GM10248 (cell line): ENCODE measurements around the gene NT5DC1.

ENCODE experiments used
- CTCF ChIA-PET: fragments of 300-600 bp; sonication (Branson Sonifier 250); formaldehyde crosslinking; extraction: SDS; loops from one replicate; lab custom pipeline; 2021; ENCODE audit warnings: antibody characterized with exemption; lab: Yijun Ruan, JAX
- POLR2A ChIA-PET: fragments of 350-650 bp; sonication (Branson Sonifier 250); formaldehyde crosslinking; extraction: SDS; loops from one replicate; lab custom pipeline; 2020; ENCODE audit warnings: antibody characterized with exemption; lab: Yijun Ruan, JAX
- DNase-seq: peaks from one replicate; pipeline ENCODE4 v3.0.0; 2012; ENCODE audit errors: extremely low spot score
- TF ChIP-seq, protein P1 (sequence below): IDR thresholded peaks from 2 replicates; pipeline ENCODE4 v1.5.1; 2012; ENCODE audit warnings: mild to moderate bottlenecking, low read depth; ENCODE audit errors: extremely low read depth, missing control alignments, control extremely low read depth

NT5DC1 gene

DNA sequence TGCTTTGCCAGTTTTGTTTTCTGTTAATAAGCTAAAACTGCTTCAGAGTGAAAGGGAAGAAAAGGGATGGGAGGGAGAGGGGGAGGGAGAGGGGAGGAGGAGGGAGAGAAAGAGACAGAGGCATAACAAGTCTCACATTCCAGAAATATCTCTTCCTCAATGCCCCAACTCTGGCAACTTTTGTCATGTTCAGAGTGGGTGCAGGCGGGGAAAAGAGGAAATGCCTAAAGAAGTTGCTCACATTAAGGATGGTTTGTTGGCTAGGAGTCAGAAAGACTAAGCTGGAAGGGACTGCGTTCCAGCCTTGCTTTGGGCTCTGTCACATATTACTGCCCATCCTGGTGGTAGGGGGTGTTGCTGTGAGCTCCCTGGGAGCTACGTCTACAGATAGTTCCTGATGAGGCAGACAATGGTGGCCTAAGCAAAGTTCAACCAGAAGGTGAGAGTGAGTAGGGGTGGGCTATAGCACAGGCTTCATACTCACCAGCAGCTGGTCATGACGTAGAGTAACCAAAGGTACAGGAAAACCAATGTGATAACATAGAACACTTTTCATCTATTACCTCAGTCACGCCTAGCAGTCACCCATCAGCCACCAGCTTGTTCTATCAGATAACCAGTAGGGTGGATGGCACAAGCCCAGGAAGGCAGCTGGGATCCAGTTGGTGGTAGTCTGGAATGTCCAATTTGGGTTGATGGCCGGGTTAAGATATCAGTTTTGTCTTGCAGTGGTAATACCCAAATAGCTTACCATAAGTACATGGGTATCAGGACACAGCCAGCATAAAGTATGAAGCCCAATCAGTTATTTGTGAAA is 151.1 kb downstream of the NT5DC1 start:
- ChIA-PET POLR2A (no interaction called here), CTCF (interaction anchor here (1.1 to 2.2 kb wide), 5 partner anchors 10 to 41 kb away, joined by 3 to 10 read pairs (median 6); no protein-coding TSS in a partner anchor)
- TF ChIP-seq, protein P1, sequence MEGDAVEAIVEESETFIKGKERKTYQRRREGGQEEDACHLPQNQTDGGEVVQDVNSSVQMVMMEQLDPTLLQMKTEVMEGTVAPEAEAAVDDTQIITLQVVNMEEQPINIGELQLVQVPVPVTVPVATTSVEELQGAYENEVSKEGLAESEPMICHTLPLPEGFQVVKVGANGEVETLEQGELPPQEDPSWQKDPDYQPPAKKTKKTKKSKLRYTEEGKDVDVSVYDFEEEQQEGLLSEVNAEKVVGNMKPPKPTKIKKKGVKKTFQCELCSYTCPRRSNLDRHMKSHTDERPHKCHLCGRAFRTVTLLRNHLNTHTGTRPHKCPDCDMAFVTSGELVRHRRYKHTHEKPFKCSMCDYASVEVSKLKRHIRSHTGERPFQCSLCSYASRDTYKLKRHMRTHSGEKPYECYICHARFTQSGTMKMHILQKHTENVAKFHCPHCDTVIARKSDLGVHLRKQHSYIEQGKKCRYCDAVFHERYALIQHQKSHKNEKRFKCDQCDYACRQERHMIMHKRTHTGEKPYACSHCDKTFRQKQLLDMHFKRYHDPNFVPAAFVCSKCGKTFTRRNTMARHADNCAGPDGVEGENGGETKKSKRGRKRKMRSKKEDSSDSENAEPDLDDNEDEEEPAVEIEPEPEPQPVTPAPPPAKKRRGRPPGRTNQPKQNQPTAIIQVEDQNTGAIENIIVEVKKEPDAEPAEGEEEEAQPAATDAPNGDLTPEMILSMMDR, result no peak
- no peak for DNase-seq

DNA sequence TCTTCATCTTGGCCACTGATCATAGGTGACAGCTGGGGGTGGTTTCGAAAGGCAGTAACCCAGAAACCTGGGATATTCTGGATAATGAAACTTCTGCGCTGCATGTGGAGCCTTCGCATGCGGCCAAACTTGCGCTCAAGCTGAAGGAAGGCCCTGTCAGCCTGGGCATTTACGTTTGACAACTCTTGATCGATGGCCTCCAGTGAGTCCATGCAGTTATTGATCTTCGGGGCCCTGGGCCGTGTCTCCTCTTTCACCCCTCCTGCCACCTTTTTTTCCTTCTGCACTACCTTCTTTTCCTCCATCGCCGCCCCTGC is 152.5 kb downstream of the NT5DC1 start:
- no peak for DNase-seq
- CTCF ChIA-PET, result interaction anchor here (0.7 to 4.6 kb wide), 5 partner anchors 9 to 307 kb away, joined by 3 to 49 read pairs (median 6); no protein-coding TSS in a partner anchor
- TF ChIP-seq, protein P1, result no peak
- POLR2A ChIA-PET, result interaction anchor here (1.2 kb wide), 1 partner anchor 26 kb away, joined by 4 read pairs; no protein-coding TSS in a partner anchor

DNA sequence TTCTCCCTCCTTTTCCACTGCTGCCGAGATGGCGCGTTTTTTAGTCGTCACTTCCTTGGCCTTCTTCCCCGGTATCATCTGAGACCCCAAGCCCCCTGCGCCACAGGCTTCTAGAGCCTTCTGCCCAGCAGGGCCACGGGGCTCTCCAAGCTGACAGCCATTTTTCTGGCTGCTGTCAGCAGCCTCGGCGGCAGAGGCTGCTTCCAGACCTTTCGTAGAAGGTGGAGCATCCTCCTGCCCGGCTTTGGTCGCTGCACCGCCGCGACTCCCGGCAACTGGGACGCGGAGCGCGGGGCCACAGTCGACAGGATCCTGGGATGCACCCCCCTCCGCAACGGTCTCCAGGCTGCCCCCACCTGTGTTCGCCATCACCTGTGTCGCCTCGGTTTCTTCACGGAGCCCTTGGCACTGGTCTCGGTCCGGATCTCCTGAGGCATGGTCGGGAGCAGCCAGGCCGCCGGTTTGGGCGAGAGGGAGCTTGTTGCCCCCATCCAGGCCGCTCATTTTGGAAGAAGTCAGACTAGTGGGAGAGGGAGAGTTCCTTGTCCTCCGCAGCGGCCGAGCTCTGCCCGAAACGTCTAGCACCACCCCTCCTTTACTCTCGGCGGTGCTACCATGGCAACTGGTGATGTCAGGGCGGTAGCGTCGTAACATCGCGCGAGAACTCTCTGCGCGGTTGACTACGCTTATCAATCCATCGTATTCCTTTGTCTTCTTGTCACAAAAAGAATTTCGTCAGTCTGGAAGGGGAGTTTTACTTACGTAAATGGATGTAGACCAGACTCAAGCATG is 153.0 kb downstream of the NT5DC1 start, which contains the start of gene TSPYL4:
Gene TSPYL4 (minus strand): TSS at position 571 of the 792 bp plus-strand sequence. CDS start 67 bp downstream, at position 504.
- CTCF ChIA-PET, result interaction anchor here (0.8 to 4.6 kb wide), 7 partner anchors 15 to 307 kb away, joined by 3 to 49 read pairs (median 5); no protein-coding TSS in a partner anchor
- TF ChIP-seq, protein P1, result no peak
- peak; percentile 91 for DNase-seq
- POLR2A ChIA-PET, result interaction anchor here (0.5 to 1.2 kb wide), 2 partner anchors 25 to 117 kb away, joined by 3 to 4 read pairs; no protein-coding TSS in a partner anchor

DNA sequence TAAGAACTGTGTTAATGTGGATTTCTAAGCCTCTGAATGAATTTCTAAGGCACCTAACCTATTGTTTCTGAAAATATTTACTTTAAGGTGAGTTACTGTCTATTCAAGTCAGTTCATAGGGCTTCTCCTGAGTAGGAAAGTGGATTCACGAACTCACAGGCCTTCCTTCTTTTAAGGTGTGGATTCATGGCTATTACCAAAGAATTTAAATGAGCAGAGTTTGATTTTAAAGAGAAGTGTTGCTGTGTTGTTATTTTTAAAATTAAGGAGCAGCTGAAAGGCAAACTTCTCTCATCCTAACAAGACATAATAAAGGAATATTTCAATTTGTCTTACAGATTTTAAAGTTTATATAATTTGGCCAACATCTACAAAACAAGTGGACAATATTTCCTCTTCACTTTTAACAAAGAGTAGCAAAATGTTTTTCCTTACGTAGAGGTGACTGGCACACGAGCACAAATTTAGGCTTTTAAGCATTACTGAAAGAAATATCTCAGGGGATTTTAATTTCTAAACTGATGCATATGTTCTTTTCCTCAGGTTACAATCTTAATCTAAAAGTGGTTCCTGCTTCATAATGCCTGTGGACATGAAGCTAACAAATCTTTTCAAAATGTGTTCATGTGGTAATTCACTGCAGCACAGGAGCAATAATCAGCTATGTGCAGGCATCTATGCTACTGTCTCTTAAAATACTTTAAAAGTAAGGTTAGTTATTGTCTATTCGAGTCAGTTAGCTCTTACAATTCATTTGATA is 153.8 kb downstream of the NT5DC1 start:
- TF ChIP-seq, protein P1, result no peak
- POLR2A ChIA-PET, result no interaction called here
- CTCF ChIA-PET, result interaction anchor here (0.8 to 4.6 kb wide), 6 partner anchors 10 to 250 kb away, joined by 3 to 49 read pairs (median 5); no protein-coding TSS in a partner anchor
- DNase-seq, result no peak

DNA sequence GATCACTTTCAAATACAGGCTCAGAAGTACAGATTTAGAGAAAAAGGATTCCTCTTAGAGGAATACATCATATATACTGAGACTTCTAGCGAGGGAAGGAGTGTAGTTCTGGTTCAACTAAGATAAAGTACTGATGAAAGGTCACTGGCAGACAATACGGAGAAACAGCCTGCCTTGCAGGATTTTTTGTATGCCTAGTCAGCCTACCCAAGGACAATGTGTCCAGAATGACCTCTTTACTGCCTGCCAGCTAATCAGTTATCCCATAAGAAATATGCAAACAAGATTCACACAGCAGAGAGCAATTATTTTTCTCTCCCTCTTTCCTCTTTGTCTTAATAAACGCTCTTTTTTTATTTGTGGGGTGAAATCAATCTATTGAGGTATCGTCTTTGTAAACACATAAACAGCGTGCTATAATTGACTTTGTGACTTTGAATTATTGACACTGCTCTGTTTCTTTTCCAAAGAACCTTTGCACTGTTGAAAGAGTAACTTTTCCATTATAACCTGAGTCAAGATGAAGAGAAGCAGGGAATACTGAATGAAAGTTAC is 154.7 kb downstream of the NT5DC1 start:
- POLR2A ChIA-PET, result no interaction called here
- no peak for DNase-seq
- TF ChIP-seq, protein P1, result no peak
- CTCF ChIA-PET, result interaction anchor here (1.8 to 4.6 kb wide), 3 partner anchors 9 to 33 kb away, joined by 5 to 49 read pairs (median 6); no protein-coding TSS in a partner anchor

DNA sequence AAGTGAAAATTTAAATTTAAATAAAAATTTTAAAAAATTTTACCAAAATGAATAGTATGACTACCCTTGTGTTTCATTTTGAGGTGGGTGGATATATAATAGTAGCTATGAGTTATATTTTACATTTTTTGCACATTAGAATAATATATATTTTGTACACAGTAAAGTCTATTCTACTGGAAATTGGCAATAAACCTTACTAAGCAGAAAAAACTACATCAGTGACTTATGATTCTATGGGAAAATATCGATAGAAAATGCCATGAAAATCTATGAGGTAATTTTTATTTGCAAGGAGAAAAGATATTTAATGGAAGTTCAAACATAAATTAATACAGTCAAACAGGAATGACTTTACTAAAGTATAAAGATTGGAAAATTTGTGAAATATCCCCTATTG is 156.0 kb downstream of the NT5DC1 start:
- no peak for DNase-seq
- CTCF ChIA-PET, result interaction anchor here (1.8 to 4.6 kb wide), 2 partner anchors 8 to 12 kb away, joined by 6 to 49 read pairs; no protein-coding TSS in a partner anchor
- TF ChIP-seq, protein P1, result no peak
- POLR2A ChIA-PET, result no interaction called here
